GM23338 (cell line): ENCODE results near the gene NSUN7. TPM values are rescaled to one million over a fixed set of nuclear protein-coding genes. Genes with fewer than 3 reads are reported as not detected.

Experiments
- ATAC-seq: fragments of 200-7000 bp; cut with Tn5 transposase; 3 replicates; pipeline ENCODE4 v1.9.1; 2020
- DNase-seq: peaks from one replicate; pipeline ENCODE4 v3.0.0-alpha.2; 2015; ENCODE audit warnings: low spot score
- H2AFZ ChIP-seq: fragments of 200-600 bp; sonication (generic); 2 replicates; pipeline ENCODE4 v1.8.0; 2016; ENCODE audit warnings: antibody characterized with exemption, mild to moderate bottlenecking, moderate library complexity
- H3F3A ChIP-seq: fragments of 200-600 bp; sonication (generic); replicated peaks from 2 replicates; pipeline ENCODE4 v1.8.0; 2017; ENCODE audit warnings: antibody characterized with exemption, mixed run types, low read depth
- H3K27ac ChIP-seq: fragments of 200-600 bp; sonication (generic); 2 replicates; pipeline ENCODE4 v1.6.1; 2016; ENCODE audit warnings: low read depth
- H3K27me3 ChIP-seq: fragments of 200-600 bp; sonication (generic); 2 replicates; pipeline ENCODE4 v1.8.0; 2016; ENCODE audit warnings: mild to moderate bottlenecking, mixed run types, moderate library complexity; ENCODE audit not compliant: insufficient read depth
- H3K36me3 ChIP-seq: fragments of 200-600 bp; sonication (generic); 2 replicates; pipeline ENCODE4 v1.8.0; 2016; ENCODE audit warnings: mild to moderate bottlenecking; ENCODE audit not compliant: insufficient read depth
- H3K4me1 ChIP-seq: fragments of 200-600 bp; sonication (generic); 2 replicates; pipeline ENCODE4 v1.8.0; 2016; ENCODE audit warnings: mild to moderate bottlenecking, moderate library complexity; ENCODE audit not compliant: insufficient read depth
- H3K4me2 ChIP-seq: fragments of 200-600 bp; sonication (generic); 2 replicates; pipeline ENCODE4 v1.7.1; 2017; ENCODE audit warnings: mixed run types
- H3K4me3 ChIP-seq: fragments of 200-600 bp; sonication (generic); 2 replicates; pipeline ENCODE4 v1.6.1; 2016; ENCODE audit warnings: mixed run types
- H3K79me2 ChIP-seq: fragments of 200-600 bp; sonication (generic); replicated peaks from 2 replicates; pipeline ENCODE4 v1.8.0; 2017; ENCODE audit warnings: mild to moderate bottlenecking; ENCODE audit not compliant: insufficient read depth
- H3K9me2 ChIP-seq: fragments of 200-600 bp; sonication (generic); 2 replicates; pipeline ENCODE4 v1.8.0; 2017; ENCODE audit not compliant: insufficient read depth
- H4K20me1 ChIP-seq: fragments of 200-600 bp; sonication (generic); replicated peaks from 2 replicates; pipeline ENCODE4 v1.8.0; 2017; ENCODE audit warnings: mild to moderate bottlenecking; ENCODE audit not compliant: insufficient read depth
- H3K27ac Mint-ChIP-seq: 2 replicates; pipeline ENCODE4 v1.8.0; 2020; ENCODE audit warnings: inconsistent platforms, mild to moderate bottlenecking, moderate library complexity, mixed read lengths
- H3K27me3 Mint-ChIP-seq: 3 replicates; pipeline ENCODE4 v1.8.0; 2022; ENCODE audit warnings: low read depth, mild to moderate bottlenecking, moderate library complexity, mixed read lengths, inconsistent platforms; ENCODE audit not compliant: insufficient read depth, poor library complexity
- H3K36me3 Mint-ChIP-seq: 3 replicates; pipeline ENCODE4 v1.8.0; 2021; ENCODE audit warnings: low read depth, mild to moderate bottlenecking, inconsistent platforms, moderate library complexity, mixed read lengths
- H3K4me1 Mint-ChIP-seq: 3 replicates; pipeline ENCODE4 v1.8.0; 2020; ENCODE audit warnings: mild to moderate bottlenecking, inconsistent platforms, mixed read lengths
- H3K4me3 Mint-ChIP-seq: 3 replicates; pipeline ENCODE4 v1.8.0; 2021; ENCODE audit warnings: moderate library complexity, mild to moderate bottlenecking, inconsistent platforms, mixed read lengths
- H3K9me3 Mint-ChIP-seq: 3 replicates; pipeline ENCODE4 v1.8.0; 2020; ENCODE audit warnings: moderate library complexity, mild to moderate bottlenecking, inconsistent platforms, mixed read lengths
- CREB1 ChIP-seq: fragments of 250-450 bp; sonication (Bioruptor Pico); IDR thresholded peaks from 2 replicates; pipeline ENCODE4 v1.5.0; 2020; ENCODE audit warnings: low read depth, mild to moderate bottlenecking, moderate library complexity
- ETS1 ChIP-seq: IDR thresholded peaks from 2 replicates; pipeline ENCODE4 v1.6.1; 2016; ENCODE audit warnings: antibody characterized with exemption
- EZH2phosphoT487 ChIP-seq: fragments of 200-600 bp; sonication (generic); IDR thresholded peaks from one replicate; pipeline ENCODE4 v1.8.1; 2018; ENCODE audit warnings: antibody characterized with exemption; ENCODE audit not compliant: unreplicated experiment
- NANOG ChIP-seq: IDR thresholded peaks from 2 replicates; pipeline ENCODE4 v1.6.1; 2016; ENCODE audit warnings: antibody characterized with exemption, borderline replicate concordance
- POLR2AphosphoS5 ChIP-seq: IDR thresholded peaks from 2 replicates; pipeline ENCODE4 v1.6.1; 2016; ENCODE audit warnings: antibody characterized with exemption, low read depth
- STAT1 ChIP-seq: IDR thresholded peaks from one replicate; pipeline ENCODE4 v1.6.1; 2016; ENCODE audit warnings: antibody characterized with exemption; ENCODE audit not compliant: unreplicated experiment
- ZNF462 ChIP-seq: fragments of 250-450 bp; sonication (Bioruptor Pico); IDR thresholded peaks from 2 replicates; pipeline ENCODE4 v1.5.0; 2020; ENCODE audit warnings: mild to moderate bottlenecking, moderate library complexity
- polyA plus RNA-seq: library from polyadenylated mRNA; unstranded; fragments of >200 nt; fragmentation: Nextera tagmentation; extraction: Ambion mirVana; gene quantifications from 2 replicates; pipeline ENCODE4 v1.2.1, GENCODE V29; 2016
- total RNA-seq: library from RNA; depleted of rRNA; stranded (reverse); fragments of >200 nt; shearing (Covaris generic); gene quantifications from 2 replicates; pipeline ENCODE4 v1.2.3, GENCODE V29; 2014

NSUN7 gene
- total and polyA plus RNA-seq, 2 experiments from 2014 or later = 28.8 to 29.0 TPM

- H3K4me3 ChIP-seq = no peak overlapping the region
- peaks cover 7% of the 10 kb centered on the region for H3K27me3 Mint-ChIP-seq
- peaks cover 62% of the 10 kb centered on the region for H3K36me3 Mint-ChIP-seq
- 0 out of 2 replicates have a peak, but pooled peaks cover 3% of the 10 kb centered on the region for H3K9me2 ChIP-seq
- H3K79me2 ChIP-seq = peaks cover 6% of the 10 kb centered on the region; the same call in 1 of the 2 replicates
- H3K27me3 ChIP-seq = no peaks in the 10 kb centered on the region
- H3K4me1 Mint-ChIP-seq = no peaks in the 10 kb centered on the region; the same call in 2 of the 3 replicates
- no peak for TF ChIP-seq ZNF462 (CRISPR knock-in tag)
- no peak overlapping the region for H3K4me3 Mint-ChIP-seq
- H3F3A ChIP-seq = no peaks in the 10 kb centered on the region
- H3K27ac ChIP-seq = no peak overlapping the region
- H4K20me1 ChIP-seq = peaks cover 10% of the 10 kb centered on the region; the same call in 1 of the 2 replicates
- no peak overlapping the region for H3K27ac Mint-ChIP-seq
- no peaks in the 10 kb centered on the region for H3K4me1 ChIP-seq
- no peak overlapping the region for H2AFZ ChIP-seq
- H3K4me2 ChIP-seq = no peak overlapping the region
- no peaks in the 10 kb centered on the region for H3K9me3 Mint-ChIP-seq
- peaks cover 5% of the 10 kb centered on the region; the same call in 1 of the 2 replicates for H3K36me3 ChIP-seq
- no peak for DNase-seq
- no peak for ATAC-seq
Observed at GRCh38 chr4:40828661-40829060, 78.9 kb downstream of the NSUN7 start.

DNA sequence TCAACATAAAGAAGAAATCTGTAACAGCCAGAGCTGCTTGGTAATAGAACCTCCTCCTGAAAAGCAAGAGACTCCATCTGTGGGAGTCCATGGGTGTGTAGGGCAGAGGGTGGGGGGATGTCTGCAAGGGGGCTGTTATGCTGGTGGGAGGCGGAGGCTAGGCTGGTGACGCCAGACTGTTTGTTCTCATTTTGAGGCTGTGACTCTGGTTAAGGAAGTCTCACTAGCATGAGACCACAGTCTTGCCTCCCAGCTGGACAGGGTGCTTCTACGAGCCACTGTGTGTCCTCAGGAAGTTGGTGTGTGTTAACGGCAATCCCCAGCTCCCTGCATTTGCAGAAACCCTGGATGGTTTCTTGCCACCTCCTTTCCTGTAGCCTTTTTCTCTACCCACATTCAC is 79.8 kb downstream of the NSUN7 start:
- H3K36me3 Mint-ChIP-seq = peaks cover 69% of the 10 kb centered on the region
- no peak overlapping the region for H3K27ac Mint-ChIP-seq
- no peaks in the 10 kb centered on the region; the same call in 2 of the 3 replicates for H3K4me1 Mint-ChIP-seq
- DNase-seq (no peak), ATAC-seq (no peak)
- peaks cover 11% of the 10 kb centered on the region; the same call in 1 of the 2 replicates for H3K79me2 ChIP-seq
- H3K36me3 ChIP-seq = 0 out of 2 replicates have a peak, but pooled peaks cover 3% of the 10 kb centered on the region
- 0 out of 2 replicates have a peak, but pooled peaks cover 3% of the 10 kb centered on the region for H3K9me2 ChIP-seq
- no peaks in the 10 kb centered on the region for H3K4me1 ChIP-seq
- no peak overlapping the region for H3K4me3 Mint-ChIP-seq
- peaks cover 17% of the 10 kb centered on the region for H4K20me1 ChIP-seq
- no peak overlapping the region for H3K27ac ChIP-seq
- H3K9me3 Mint-ChIP-seq = no peaks in the 10 kb centered on the region
- no peak overlapping the region for H2AFZ ChIP-seq
- H3F3A ChIP-seq = no peaks in the 10 kb centered on the region
- no peak overlapping the region for H3K4me3 ChIP-seq
- no peaks in the 10 kb centered on the region for H3K27me3 ChIP-seq
- no peak overlapping the region for H3K4me2 ChIP-seq
- H3K27me3 Mint-ChIP-seq = peaks cover 7% of the 10 kb centered on the region
- TF ChIP-seq NANOG (no peak), EZH2phosphoT487 (no peak), STAT1 (no peak), POLR2AphosphoS5 (no peak), ETS1 (no peak), CREB1 (CRISPR knock-in tag) (no peak)
